ENCODE results near the gene CRNKL1. TPM values are rescaled to one million over a fixed set of nuclear protein-coding genes. Genes with fewer than 3 reads are reported as not detected.

Gene CRNKL1
- polyA plus RNA-seq, 1 of the 3 experiments (the other 2 are of a cell fraction), result 7.6 TPM

GRCh38 chr20:20094410-20094809 is 42.1 kb upstream of the CRNKL1 start:
- H3K4me2 ChIP-seq, result no peak overlapping the region
- 36% methylated on average over 6 of the region's 6 CpGs for WGBS (ENCODE audit: low lambda C conversion rate)
- H3K27me3 ChIP-seq (ENCODE audit: insufficient read depth), result peaks cover 6% of the 10 kb centered on the region
- no peaks in the 10 kb centered on the region for H3K9me2 ChIP-seq
- H4K20me1 ChIP-seq (ENCODE audit: insufficient read depth), result no peaks in the 10 kb centered on the region
- POLR2A ChIA-PET, result no interaction called here
- H3K36me3 ChIP-seq (replicated peaks in 1 of 2; ENCODE audit: control insufficient read depth in 1 of 2, insufficient read depth in 2 of 2, low read length in 1 of 2), result no peaks in the 10 kb centered on the region
- no peak for DNase-seq
- H3K4me3 ChIP-seq (ENCODE audit: low read depth in 2 of 2, low read length in 1 of 2), result no peak overlapping the region
- TF ChIP-seq TAF1 (IDR thresholded peaks at IDR 0.05; ENCODE audit: borderline replicate concordance, low read depth, low read length), result no peak
- TF ChIP-seq MAX (IDR thresholded peaks at IDR 0.05; ENCODE audit: low read depth), result no peak
- H3K9me3 ChIP-seq, result no peaks in the 10 kb centered on the region
- CTCF ChIA-PET, result interaction anchor here (1.7 to 2.3 kb wide), 2 partner anchors 11 to 143 kb away, joined by 6 to 11 read pairs; no protein-coding TSS in a partner anchor
- H3K79me2 ChIP-seq (ENCODE audit: insufficient read depth), result no peaks in the 10 kb centered on the region
- no peak overlapping the region for H3K9ac ChIP-seq
- no peak overlapping the region for H2AFZ ChIP-seq (ENCODE audit: low read depth)
- H3K27ac ChIP-seq (ENCODE audit: low read depth in 2 of 2, low read length in 1 of 2), result no peak overlapping the region
- no peaks in the 10 kb centered on the region; a peak in 1 of 4 replicates for H3K4me1 ChIP-seq (ENCODE audit: control insufficient read depth in 1 of 2, insufficient read depth in 2 of 2, low read depth in 1 of 2, low read length in 1 of 2)
- no peaks in the 10 kb centered on the region for H3F3A ChIP-seq (replicated peaks; ENCODE audit: insufficient read depth)

- Histone ChIP-seq H3K9me2 (no peaks in the 10 kb centered on the region), H3K4me1 (ENCODE audit: control insufficient read depth in 1 of 2, insufficient read depth in 2 of 2, low read depth in 1 of 2, low read length in 1 of 2) (no peaks in the 10 kb centered on the region; a peak in 1 of 4 replicates), H3F3A (replicated peaks; ENCODE audit: insufficient read depth) (no peaks in the 10 kb centered on the region), H3K4me3 (ENCODE audit: low read depth in 2 of 2, low read length in 1 of 2) (no peak overlapping the region), H3K27ac (ENCODE audit: low read depth in 2 of 2, low read length in 1 of 2) (no peak overlapping the region), H3K9me3 (no peaks in the 10 kb centered on the region), H3K27me3 (ENCODE audit: insufficient read depth) (peaks cover 1% of the 10 kb centered on the region), H3K36me3 (replicated peaks in 1 of 2; ENCODE audit: control insufficient read depth in 1 of 2, insufficient read depth in 2 of 2, low read length in 1 of 2) (no peaks in the 10 kb centered on the region), H4K20me1 (ENCODE audit: insufficient read depth) (no peaks in the 10 kb centered on the region), H3K79me2 (ENCODE audit: insufficient read depth) (no peaks in the 10 kb centered on the region), H2AFZ (ENCODE audit: low read depth) (no peak overlapping the region), H3K9ac (no peak overlapping the region), H3K4me2 (no peak overlapping the region)
- WGBS (ENCODE audit: low lambda C conversion rate), result 29% methylated on average over 4 of the region's 4 CpGs
- no peak for DNase-seq
- CTCF ChIA-PET, result interaction anchor here (6.5 kb wide), 1 partner anchor 145 kb away, joined by 39 read pairs; no protein-coding TSS in a partner anchor
- POLR2A ChIA-PET, result no interaction called here
- TF ChIP-seq ELF1 (IDR thresholded peaks at IDR 0.05) (no peak), IRF3 (IDR thresholded peaks at IDR 0.05; ENCODE audit: low read depth, low read length) (no peak), EZH2phosphoT487 (IDR thresholded peaks at IDR 0.05; ENCODE audit: borderline replicate concordance, low read depth) (no peak), GABPA (IDR thresholded peaks at IDR 0.05; ENCODE audit: low read depth) (no peak), JUND (IDR thresholded peaks at IDR 0.05) (no peak), MEF2A (IDR thresholded peaks at IDR 0.05; ENCODE audit: borderline replicate concordance, low read depth) (no peak), TCF12 (IDR thresholded peaks at IDR 0.05) (no peak), FOXM1 (IDR thresholded peaks at IDR 0.05; ENCODE audit: low read depth) (no peak), MXI1 (IDR thresholded peaks at IDR 0.05; ENCODE audit: low read depth, low read length) (no peak), NFIC (IDR thresholded peaks at IDR 0.05; ENCODE audit: borderline replicate concordance) (no peak), CTCF (IDR thresholded peaks at IDR 0.05) (no peak), YY1 (IDR thresholded peaks at IDR 0.05; ENCODE audit: low read depth) (no peak), RFX5 (IDR thresholded peaks at IDR 0.05; ENCODE audit: low read length) (no peak), EP300 (IDR thresholded peaks at IDR 0.05; ENCODE audit: borderline replicate concordance in 1 of 2, low read depth in 1 of 2, low read length in 1 of 2) (no peak), FOXJ3 (CRISPR knock-in tag; IDR thresholded peaks at IDR 0.05) (no peak), POLR2AphosphoS5 (IDR thresholded peaks at IDR 0.05; ENCODE audit: low read depth, low read length) (no peak)
Measured at GRCh38 chr20:20092827-20093226, 40.6 kb upstream of the CRNKL1 start.

All from SK-N-SH (cell line).